Activated CD8-positive, alpha-beta memory T cell treated with anti-CD3 and anti-CD28 coated beads for 24 hours (primary cell): Measurements from ENCODE around the gene CREM.

Source experiments
- DNase-seq: peaks from one replicate; pipeline ENCODE4 v3.0.0-alpha.2; 2020

Gene CREM

DNA sequence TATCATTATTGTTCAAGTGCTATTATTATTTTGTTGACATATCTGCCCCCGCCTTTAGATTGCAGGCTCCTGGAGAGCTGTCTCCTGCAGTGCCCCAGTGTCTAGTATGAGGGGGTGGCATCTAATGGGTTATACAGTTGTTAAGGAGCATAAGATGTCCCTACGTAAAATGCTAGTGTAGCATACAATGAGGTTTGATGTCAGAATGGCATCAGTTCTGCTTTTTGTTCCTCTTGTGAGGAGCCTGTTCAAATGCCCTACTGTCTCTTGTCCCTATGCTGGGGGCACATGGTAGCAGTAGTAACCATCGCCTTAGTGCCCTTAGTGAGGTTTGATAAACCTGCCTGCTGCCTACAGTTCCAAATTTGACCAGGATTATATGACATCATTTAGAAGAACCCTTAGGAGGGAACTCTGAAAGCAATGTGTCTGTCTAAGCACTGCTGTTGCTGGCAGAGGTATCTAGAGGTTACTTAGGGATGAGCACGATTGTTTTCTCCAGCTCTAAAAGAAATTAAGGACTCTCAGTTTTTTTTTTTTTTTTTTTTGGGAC lies 9.7 kb downstream of the CREM start:
- DNase-seq = no peak

DNA sequence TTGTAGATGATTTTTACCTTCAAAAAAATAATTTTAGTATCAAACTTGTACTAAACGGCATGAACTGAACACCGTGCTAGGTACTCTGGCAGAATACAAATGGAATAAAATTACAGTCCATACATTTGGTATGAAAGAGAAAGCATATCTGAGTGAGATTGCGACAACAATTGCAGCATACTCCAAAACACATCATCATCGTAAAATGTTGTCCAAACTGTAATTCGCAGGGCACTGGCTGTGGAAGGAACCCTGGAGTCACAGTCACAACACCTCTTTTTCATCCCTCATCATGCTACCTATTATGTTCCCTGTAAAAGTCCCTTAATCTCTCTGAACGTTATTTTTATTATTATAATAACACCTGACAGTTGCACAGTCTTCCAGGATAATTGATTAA lies 13.5 kb downstream of the CREM start:
- DNase-seq = no peak

GRCh38 chr10:35140727-35141126 lies 14.1 kb downstream of the CREM start:
- DNase-seq = no peak

DNA sequence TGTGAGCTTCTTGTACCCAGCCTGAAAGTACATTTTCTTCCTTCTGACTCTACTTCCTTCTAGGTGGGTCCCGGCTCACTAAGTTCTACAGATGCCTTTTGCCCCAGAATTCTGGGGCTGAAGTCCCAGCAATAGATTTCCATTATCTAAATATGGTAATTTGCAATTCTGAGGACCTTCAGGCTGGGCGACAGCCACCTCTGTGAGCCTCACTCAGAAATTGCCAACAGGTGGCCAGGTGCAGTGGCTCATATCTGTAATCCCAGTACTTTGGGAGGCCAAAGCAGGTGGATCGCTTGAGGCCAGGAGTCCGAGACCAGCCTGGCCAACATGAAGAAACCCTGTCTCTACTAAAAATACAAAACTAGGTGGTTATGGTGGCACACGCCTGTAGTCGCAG lies 23.7 kb downstream of the CREM start:
- no peak for DNase-seq

DNA sequence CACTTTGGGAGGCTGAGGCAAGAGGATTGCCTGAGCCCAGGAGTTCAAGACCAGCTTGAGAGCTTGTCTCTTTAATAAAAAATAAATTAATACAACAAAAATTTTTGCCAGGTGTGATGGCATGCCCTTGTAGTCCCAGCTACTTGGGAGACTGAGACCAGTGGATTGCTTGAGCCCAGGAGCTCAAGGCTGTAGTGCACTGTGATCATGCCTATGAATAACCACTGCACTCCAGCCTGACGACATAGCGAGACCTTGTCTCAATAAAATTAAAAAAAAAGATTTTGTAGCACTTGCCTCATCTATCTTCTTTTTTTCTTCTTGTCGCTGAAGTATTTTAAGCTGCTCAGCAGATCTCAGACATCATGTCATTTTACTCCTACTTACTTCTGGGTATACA lies 26.3 kb downstream of the CREM start:
- DNase-seq = no peak

DNA sequence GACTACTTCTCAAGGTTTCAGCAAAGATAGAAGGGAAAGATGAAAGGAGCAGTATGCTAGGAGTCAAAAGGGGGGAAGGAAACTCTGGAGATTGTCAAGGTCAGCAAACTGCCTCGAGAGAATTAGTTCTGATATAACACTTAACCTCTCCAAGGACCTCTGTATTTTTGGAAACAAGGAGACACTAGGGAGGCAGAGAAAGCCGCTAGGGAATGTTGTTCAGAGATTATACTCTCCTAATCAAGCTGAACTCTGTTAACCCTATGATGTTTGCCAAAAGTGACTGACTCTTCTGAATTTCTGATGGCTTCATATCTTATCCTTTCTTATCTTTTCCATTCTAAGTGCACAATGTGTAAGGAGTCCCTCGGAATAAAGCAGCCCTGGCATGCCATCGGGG lies 27.1 kb downstream of the CREM start:
- DNase-seq = no peak

- no peak for DNase-seq
Measured at GRCh38 chr10:35160743-35161142, 34.1 kb downstream of the CREM start.

DNA sequence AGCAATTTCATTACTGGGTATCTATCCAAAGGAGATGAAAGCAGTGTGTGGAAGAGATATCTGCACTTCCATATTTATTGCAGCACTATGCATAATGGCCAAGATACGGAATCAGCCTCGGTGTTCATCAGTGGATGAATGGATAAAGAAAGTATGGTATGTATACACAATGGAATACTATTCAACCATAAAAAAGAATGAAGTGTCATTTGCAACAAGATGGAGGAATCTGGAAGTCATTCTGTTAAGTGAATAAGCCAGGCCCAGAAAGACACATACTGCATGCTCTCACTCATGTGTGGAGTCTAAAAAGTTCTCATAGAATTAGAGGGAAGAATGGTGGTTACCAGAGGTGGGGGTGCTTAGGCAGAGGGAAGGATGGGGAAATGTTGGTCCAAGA lies 35.3 kb downstream of the CREM start:
- no peak for DNase-seq

GRCh38 chr10:35165136-35165535 lies 38.5 kb downstream of the CREM start:
- DNase-seq = no peak

DNA sequence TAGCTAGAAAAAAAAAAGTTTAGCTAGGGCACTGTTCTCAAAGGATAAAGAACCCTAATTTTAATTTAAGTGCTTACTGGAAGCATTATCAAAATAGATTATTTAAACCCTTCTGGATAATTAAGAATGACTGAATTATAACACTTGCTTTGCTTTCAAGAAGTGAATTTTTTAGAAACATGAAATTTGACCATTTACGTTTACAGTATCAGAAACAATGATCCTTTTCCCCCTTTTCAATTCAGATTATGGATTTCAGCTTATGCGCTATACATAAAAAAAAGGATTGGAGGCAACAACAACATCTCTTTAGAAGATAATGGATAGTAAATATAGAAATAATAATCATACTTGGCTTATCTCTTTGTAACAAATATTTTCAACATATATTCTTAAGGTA lies 39.2 kb downstream of the CREM start:
- DNase-seq = no peak

DNA sequence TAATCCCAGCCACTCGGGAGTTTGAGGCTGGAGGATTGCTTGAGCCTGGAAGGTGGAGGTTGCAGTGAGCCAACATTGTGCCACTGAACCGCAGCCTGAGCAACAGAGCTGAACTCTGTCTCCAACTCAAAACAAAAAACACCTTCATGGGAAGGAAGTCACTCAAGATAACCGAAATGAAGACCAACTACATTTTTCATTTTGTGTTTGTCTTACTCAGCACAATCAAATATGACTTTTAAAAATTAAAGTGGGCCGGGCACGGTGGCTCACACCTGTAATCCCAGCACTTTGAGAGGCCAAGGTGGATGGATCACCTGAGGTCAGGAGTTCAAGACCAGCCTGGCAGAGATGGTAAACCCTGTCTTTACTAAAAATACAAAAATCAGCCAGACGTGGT lies 40.0 kb downstream of the CREM start:
- DNase-seq = no peak

DNA sequence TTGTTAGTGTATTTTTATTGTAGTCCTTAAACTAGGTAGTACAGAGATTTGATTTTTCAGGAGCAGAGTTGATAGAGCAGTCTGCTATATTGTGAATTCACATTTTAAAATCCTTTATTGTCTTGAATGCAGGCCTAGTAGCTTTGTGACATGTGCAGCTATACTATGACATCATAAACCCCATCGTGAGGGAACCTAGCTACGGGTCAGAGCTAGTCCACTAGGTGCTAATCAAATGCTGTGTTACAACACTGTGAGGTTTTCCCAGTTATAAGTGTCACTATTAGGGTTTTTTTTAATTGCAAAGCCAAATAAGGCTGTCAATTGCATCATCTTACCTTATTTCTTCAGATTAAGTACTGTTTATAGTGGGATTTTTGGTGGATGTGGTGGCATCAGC lies 40.7 kb downstream of the CREM start:
- DNase-seq = no peak

DNA sequence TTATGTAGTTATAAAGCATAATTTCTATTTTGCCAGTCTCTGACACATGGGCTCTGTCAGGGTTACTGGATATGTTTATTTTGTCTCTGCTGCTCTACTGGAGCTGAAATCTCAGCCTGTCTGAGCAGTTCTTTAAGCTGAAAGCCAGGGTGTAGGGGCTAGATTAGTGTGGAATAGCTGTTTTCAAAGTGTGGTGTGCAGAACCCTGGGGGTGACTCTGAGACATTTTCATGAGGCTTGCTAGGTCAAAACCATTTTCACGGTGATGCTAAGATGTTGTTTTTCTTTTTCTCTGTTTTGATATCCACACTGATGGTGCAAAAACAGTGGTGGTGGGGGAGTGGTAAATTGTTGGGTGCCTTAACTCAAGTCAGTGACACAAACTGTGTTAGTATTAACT lies 45.5 kb downstream of the CREM start:
- no peak for DNase-seq

GRCh38 chr10:35172574-35172973 lies 45.9 kb downstream of the CREM start:
- DNase-seq = no peak

DNA sequence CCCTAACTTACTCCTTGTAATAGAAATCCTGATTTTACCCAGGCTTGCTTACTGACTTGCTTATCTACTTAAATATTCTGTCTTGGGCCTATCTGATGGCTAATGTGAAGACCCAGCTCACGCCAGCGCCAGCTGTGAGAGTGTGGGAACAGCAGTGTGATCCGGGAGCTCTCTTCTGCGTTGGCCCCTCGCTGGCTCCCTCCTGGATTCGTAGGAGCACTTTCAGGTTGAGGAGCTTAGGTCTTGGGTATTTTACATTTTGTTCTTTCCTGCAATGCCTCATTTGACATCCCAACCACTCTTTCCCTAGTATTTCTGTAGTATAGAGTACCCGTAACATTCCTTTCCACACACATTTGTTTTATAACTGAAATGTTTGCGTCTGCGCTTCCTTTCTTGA lies 51.7 kb downstream of the CREM start:
- no peak for DNase-seq

DNA sequence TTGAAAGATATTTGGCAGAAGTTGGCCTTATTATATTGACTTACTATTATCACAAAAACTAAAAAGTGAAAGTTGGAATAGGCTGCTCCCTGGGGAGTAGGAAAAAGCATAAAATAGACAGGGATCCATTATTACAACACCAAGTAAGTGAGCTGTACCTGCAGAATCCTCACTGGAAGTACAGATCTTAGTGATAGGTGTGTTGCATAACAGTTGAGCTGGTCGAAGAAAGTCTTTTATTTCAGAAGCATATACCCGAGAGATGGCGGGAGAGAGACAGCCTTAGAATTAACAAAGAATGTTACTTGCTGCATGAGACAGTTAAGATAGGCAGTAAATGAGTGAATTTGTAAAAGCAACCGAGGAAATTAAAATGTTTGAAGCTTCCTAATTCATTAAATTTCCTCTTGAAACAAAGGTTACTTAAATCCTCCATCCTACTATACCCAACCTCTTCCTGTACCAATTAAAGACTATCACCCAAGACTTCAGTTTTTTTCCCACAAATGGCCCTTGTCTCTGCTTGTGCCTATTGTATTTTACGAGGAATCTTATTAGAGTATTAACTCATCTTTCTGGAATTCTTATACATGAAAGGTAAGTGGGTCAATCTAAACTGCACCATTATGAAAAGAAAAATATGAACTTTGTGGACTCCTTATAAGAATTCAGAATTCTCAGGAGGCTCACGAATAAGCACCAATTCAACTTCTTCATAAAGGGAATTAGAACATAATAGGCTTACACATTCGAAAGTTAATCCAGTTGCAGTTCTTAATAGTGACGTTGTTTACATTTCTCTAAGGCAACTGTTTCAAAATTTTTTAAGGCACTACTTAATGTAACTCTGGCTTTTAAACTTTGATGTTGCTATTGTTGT lies 56.2 kb downstream of the CREM start:
- no peak for DNase-seq

GRCh38 chr10:35184527-35185171 lies 58.0 kb downstream of the CREM start:
- no peak for DNase-seq

DNA sequence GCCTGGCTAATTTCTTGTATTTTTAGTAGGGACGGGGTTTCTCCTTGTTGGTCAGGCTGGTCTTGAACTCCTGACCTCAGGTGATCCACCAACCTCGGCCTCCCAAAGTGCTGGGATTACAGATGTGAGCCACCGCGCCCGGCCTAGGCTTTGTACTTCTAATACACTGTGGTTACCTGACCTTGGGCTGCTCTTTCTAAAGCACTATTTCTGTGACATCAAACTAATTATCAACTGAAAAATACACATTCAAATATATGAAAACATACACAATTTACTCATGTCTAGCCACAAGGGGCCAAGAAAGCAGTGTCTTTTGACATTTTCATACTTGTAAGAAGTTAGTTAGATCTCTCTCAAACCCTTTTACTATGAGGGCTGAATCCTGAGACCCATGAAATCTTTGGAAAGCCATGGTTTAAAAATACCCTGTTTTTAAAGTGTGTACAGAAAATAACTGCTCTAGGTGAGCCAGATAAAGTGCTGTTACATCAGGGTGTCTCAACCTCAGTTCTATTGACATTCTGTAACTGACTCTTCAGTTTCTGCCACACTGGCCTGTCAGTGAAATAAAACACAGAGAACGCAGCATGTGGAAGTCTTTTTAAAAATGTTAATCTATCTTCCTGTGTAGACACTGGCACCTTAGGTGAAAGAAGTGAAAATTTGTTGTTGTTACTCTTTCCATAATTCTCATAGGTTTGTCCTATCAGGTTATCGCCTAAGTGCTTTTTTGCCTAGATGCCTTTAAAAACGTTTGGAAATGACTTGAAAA lies 58.8 kb downstream of the CREM start:
- DNase-seq = no peak

DNA sequence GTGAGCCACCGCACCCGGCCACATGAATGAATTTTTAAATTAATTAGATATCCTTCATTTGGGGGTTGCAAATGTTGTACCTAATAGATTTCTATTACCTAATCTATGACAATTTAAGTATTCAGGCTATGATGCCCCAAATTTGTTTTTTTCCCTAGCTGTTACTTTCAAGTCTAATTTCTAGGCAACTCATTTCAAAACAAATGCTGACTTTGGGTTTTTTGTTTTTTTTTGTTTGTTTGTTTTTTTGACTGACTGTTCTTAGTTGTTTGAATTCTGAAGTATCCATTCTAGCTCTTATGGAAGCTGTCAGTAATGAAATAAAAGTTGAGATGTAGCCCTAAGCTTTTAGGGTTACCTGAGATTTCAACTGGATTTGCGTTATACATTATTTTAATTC lies 62.3 kb downstream of the CREM start:
- DNase-seq = no peak

DNA sequence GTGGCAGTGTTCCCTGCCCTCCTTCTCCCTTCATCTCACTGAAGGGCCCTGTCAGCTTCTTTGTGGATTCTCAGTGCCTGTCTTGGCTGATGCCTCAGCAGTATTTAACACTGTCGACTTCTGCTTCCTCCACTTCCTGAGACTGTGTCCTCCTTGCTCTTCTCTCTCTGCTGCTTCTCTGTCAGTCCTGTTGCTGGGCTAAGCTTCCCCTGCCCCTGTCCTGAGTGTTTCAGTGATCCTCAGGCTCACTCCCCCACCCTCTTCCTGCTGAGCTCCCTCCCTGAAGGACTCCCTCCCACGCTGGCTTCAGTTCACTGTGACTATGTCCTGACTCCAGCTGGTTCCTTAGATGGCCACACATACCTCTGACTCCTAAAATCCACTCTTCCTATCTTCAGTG lies 64.9 kb downstream of the CREM start:
- DNase-seq = no peak

DNA sequence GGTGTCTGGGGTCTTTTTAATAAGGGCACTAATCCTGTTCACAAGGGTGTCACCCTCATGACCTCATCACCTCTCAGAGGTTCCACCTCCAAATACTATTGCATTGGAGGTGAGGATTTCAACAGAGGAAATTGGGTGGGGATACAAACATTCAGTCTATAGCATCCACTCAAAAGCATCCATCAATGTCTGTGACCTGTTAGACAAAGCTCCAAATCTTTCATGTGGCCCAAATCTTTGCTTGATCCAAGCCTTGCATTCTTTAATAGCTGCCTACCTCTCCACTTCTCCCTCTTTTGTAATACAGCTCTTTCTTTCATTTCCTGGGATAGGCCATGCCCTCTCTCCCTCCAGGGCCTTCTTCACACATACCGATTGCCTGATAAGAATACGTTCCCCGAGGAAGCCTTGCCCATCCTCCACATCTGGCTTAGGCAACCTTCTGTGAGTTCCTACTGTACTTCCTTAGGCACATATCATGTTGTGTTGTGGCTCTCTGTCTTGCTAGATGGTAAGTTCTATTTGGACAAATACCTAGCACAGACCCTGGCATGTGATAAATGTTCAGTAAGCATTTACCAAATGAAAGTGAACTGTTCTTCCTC lies 66.1 kb downstream of the CREM start:
- DNase-seq = no peak

DNA sequence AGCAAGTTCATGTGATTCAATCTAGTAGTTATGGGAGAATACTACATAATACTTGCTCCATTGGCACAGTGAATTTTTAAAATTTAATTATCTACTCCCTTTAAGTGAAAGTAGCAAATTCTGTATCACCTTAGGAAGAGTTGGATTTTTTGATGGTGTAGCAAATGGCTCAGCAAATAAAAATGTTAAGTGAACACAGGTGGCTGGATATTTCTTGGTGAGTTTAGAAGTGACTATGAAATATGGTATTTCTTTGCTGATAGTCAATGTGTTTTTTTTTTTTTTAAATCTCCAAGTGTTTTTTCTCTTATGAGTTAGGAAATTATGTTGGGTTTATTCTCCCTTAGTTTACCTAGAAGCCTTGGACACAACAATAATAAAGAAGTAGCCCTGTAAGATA lies 67.8 kb downstream of the CREM start:
- DNase-seq = no peak

GRCh38 chr10:35194906-35195305 lies 68.3 kb downstream of the CREM start:
- no peak for DNase-seq
